ENCODE data around the gene PILRA.
"Not testable (repeated sequence)": the region's sequence is repeated elsewhere in the genome, so short reads cannot be mapped to it uniquely, and the experiment has no call there.

DNA sequence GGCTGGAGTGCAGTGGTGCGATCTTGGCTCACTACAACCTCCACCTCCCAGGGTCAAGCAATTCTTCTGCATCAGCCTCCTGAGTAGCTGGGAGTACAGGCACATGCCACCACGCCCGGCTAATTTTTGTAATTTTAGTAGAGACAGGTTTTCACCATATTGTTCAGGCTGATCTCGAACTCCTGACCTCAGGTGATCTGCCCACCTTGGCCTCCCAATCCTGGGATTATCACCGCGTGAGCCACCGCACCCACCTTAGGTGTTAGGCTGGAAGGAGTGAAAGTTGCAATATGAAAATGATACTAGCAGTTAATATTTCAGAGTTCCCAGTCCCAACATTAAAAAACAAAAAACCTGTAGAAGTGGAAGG is 7.3 kb upstream of the PILRA start:
- TF ChIP-seq, protein P1, sequence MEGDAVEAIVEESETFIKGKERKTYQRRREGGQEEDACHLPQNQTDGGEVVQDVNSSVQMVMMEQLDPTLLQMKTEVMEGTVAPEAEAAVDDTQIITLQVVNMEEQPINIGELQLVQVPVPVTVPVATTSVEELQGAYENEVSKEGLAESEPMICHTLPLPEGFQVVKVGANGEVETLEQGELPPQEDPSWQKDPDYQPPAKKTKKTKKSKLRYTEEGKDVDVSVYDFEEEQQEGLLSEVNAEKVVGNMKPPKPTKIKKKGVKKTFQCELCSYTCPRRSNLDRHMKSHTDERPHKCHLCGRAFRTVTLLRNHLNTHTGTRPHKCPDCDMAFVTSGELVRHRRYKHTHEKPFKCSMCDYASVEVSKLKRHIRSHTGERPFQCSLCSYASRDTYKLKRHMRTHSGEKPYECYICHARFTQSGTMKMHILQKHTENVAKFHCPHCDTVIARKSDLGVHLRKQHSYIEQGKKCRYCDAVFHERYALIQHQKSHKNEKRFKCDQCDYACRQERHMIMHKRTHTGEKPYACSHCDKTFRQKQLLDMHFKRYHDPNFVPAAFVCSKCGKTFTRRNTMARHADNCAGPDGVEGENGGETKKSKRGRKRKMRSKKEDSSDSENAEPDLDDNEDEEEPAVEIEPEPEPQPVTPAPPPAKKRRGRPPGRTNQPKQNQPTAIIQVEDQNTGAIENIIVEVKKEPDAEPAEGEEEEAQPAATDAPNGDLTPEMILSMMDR (IDR thresholded peaks at IDR 0.05 in 4 of 5, conservative IDR thresholded peaks at IDR 0.05 in 1 of 5), result not testable (repeated sequence)
- TF ChIP-seq POLR2A (IDR thresholded peaks at IDR 0.05), result not testable (repeated sequence)

Data from gastrocnemius medialis (tissue), 4 donors.